Activated CD8-positive, alpha-beta memory T cell treated with anti-CD3 and anti-CD28 coated beads for 48 hours (primary cell): ENCODE results near the gene GPANK1.

Experiments
- DNase-seq, 3 experiments: peaks; one replicate each; pipeline ENCODE4 v3.0.0-alpha.2; 2020; ENCODE audit warnings: low read depth in 2 of 3, low spot score in 2 of 3

The GPANK1 gene

GRCh38 chr6:31642798-31643570 is 21.8 kb downstream of the GPANK1 start:
- no peak for DNase-seq

- DNase-seq = no peak
These were observed 23.4 kb downstream of the GPANK1 start for GRCh38 chr6:31641370-31641769.

- no peak for DNase-seq
These were observed 24.2 kb downstream of the GPANK1 start for GRCh38 chr6:31640612-31641011.

GRCh38 chr6:31639449-31639861 is 25.3 kb downstream of the GPANK1 start:
- no peak for DNase-seq

DNA sequence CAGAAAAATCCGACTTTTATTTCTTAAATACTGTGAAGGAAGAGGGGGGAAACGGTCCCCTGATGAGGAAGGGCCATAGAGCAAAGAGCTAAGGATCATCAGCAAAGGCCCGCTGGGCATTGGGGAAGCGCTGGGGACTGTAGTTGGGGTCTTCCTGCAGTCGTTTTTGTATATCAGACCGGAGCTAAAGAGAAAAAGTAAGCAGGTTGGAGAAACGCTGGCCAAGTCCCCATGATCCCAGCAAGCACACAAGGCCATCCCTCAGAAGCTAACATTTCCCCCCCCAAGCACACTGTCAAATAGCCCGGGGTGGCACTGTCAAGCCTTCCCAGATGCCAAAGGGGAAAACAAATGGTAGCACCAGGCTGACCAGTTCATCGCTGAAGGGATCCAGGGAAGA is 25.8 kb downstream of the GPANK1 start:
- no peak for DNase-seq

GRCh38 chr6:31636698-31637596 is 27.9 kb downstream of the GPANK1 start:
- DNase-seq = no peak

- no peak for DNase-seq
These were observed 29.7 kb downstream of the GPANK1 start for GRCh38 chr6:31634969-31635575.

- DNase-seq = no peak
These were observed 30.7 kb downstream of the GPANK1 start for GRCh38 chr6:31634131-31634530.

DNA sequence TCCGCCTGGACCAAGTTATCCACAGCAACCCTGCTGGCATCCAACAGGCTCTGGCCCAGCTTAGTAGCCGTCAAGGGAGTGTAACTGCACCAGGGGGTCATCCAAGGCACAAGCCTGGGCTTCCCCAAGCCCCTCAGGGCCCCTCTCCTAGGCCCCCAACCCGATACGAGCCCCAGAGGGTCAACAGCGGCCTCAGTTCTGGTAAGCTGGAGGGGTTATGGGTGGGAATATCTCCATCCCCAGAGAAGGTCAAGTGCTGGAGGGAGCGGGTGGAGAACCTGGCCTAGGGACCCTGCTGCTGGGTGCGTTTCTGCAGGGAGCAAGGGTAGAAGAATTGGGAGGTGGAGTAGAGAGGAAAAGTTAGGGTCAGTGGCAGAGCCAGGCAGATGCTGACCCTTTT is 31.4 kb downstream of the GPANK1 start:
- no peak for DNase-seq

GRCh38 chr6:31632279-31632946 is 32.4 kb downstream of the GPANK1 start:
- DNase-seq = no peak

GRCh38 chr6:31631681-31632278 is 33.0 kb downstream of the GPANK1 start:
- DNase-seq = no peak

DNA sequence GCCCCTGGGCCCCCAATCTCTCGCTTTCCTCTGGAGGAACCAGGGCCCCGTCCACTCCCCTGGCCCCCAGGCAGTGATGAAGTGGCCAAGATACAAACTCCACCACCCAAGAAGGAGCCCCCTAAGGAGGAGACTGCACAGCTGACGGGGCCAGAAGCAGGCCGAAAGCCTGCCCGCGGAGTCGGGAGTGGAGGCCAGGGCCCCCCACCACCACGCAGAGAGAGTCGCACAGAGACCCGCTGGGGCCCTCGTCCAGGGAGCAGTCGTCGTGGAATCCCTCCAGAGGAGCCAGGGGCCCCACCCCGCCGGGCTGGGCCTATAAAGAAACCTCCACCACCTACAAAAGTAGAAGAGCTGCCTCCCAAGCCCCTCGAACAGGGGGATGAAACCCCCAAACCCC is 33.6 kb downstream of the GPANK1 start:
- DNase-seq = no peak

- DNase-seq = no peak
These were observed 34.4 kb downstream of the GPANK1 start for GRCh38 chr6:31630177-31630934.

- no peak for DNase-seq
These were observed 35.8 kb downstream of the GPANK1 start for GRCh38 chr6:31629014-31629413.

DNA sequence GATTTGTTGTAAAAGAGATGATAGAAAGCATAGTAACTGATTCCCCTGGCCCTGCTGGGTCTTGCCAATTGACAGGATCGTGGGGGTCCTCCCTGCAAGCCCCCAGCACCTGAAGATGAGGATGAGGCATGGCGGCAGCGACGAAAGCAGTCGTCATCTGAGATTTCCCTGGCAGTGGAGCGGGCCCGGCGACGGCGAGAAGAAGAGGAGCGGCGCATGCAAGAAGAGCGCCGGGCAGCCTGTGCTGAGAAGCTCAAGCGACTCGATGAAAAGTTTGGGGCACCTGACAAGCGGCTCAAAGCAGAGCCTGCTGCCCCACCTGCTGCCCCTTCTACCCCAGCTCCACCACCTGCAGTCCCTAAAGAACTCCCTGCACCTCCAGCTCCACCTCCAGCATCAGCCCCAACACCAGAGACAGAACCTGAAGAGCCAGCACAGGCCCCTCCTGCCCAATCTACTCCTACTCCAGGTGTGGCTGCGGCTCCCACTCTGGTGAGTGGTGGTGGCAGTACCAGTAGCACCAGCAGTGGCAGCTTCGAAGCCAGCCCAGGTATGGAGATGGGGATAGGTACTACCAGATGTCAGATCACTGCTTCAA is 37.0 kb downstream of the GPANK1 start:
- DNase-seq = no peak

- DNase-seq = no peak
These were observed 37.8 kb downstream of the GPANK1 start for GRCh38 chr6:31626952-31627351.

DNA sequence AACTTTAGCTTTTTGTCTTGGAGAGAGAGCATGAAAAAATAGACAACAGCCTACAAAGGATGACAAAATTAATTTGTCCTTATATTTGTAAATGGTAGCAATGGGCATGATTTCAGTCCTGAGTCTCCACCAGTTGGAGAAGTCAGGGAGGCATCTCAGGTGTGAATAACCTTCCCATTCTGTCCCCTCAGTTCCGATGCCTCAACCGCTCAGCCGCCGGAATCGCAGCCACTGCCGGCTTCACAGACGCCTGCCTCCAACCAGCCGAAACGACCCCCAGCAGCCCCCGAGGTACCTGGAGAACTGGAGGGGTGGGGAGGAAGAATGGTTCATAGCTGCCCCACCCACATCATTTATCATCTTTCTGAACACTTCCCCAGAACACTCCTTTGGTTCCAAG is 40.7 kb downstream of the GPANK1 start:
- no peak for DNase-seq

GRCh38 chr6:31622684-31623091 is 42.1 kb downstream of the GPANK1 start:
- DNase-seq = no peak

- DNase-seq = no peak
These were observed 42.8 kb downstream of the GPANK1 start for GRCh38 chr6:31621991-31622390.
